GM21360 (cell line): ENCODE measurements around the gene LCN12.

Source experiments
- ATAC-seq: cut with Tn5 transposase; IDR thresholded peaks from one replicate; pipeline ENCODE4 v1.9.1; 2021; ENCODE audit warnings: mild to moderate bottlenecking, moderate library complexity; ENCODE audit not compliant: unreplicated experiment

The LCN12 gene, protein sequence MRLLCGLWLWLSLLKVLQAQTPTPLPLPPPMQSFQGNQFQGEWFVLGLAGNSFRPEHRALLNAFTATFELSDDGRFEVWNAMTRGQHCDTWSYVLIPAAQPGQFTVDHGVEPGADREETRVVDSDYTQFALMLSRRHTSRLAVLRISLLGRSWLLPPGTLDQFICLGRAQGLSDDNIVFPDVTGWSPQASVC

GRCh38 chr9:136951541-136952320 lies at the start of gene LCN12:
LCN12 (plus strand) TSS chr9:136952273; CDS start chr9:136952328, 55 bp downstream.
- no peak for ATAC-seq

DNA sequence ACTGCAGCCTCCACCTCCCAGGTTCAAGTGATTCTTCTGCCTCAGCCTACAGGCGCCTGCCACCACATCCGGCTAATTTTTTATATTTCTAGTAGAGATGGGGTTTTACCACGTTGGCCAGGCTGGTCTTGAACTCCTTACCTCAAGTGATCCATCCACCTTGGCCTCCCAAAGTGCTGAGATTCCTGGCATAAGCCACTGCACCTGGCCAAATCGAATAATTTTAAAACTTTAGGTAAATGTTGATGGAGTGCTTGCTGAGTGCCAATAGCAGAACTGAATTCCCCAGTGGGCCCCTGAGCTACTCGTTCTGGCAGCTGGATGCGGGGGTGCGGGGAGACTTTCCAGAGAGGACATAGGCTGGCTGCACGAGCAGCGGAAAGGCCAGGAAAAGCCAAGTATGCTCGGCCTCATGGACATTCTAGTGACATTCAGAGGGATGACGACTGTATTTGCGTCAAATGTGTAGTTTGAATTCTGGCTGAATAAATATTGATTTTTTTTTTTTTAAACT lies 49.0 kb upstream of the LCN12 start:
- ATAC-seq: no peak

GRCh38 chr9:136906266-136906665 lies 45.8 kb upstream of the LCN12 start:
- no peak for ATAC-seq

GRCh38 chr9:136907011-136907914 lies 44.8 kb upstream of the LCN12 start:
- ATAC-seq: no peak

DNA sequence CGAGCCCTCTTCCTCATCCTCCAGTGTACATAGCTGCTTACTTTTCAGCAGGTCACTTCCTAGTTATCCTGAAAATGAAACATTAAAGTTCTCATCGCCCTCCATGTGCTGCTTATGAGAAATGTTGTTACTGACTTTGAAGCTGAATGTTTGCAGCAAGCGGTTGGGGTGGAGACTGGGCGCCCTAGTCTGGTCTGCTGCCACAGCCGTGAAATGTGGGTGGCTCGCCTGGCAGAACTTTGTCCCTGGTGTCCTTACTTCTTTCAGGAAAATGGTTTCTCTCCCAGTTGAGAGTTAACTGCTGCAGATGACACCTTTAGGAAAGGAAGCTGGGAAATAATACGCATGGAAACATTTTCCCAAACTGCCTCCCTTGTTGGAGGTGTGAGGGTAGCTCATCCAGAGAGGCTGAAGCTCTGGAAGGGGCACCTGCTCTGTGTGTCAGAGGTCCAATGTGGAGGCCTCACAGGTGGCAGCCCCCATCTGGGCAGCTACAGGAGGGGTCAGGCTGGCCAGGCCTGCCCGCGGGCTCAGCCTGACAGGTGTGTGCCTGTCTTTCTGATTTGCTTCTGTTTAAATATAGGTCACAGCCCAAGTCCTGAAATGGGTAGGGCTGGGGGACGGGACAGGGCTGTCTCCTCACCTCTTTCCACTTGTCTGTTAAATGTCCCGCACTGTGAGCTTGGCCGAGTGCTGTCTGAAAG lies 41.7 kb upstream of the LCN12 start:
- ATAC-seq: no peak

GRCh38 chr9:136910901-136911245 lies 41.2 kb upstream of the LCN12 start:
- no peak for ATAC-seq

GRCh38 chr9:136913701-136914438 lies 38.2 kb upstream of the LCN12 start:
- no peak for ATAC-seq

DNA sequence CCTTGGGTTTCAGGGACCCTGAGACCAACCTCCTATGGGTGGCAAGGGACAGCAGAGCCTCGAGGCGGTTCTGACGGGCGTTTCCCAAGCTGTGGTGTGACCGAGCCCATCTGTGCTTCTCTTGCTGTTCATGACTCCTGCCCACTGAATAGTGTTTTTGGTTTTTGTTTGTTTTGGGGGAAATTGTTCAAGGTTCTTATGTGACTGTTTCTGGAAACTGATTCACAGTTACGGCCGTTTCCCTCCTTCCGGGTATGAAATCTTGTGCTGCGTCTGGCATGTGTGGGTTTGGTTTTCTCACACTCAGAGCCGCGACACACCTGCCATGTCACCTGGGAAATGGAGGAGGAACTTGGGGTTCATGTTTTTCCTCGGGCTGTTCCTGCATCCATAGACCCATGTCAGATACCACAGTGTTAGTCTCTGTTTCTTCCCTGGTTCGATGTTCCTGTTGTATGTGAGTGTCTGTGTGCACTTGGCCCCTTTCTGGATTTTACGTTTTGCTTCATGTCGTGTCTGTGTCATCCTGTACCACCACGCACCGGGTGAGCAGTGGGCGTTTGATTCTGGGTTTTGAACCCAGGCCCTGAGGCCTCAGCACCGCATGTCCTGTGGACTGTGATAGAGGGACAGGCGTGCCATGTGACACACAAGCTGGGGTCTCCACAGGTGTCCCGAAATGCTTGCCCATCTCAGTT lies 36.3 kb upstream of the LCN12 start:
- ATAC-seq: no peak

DNA sequence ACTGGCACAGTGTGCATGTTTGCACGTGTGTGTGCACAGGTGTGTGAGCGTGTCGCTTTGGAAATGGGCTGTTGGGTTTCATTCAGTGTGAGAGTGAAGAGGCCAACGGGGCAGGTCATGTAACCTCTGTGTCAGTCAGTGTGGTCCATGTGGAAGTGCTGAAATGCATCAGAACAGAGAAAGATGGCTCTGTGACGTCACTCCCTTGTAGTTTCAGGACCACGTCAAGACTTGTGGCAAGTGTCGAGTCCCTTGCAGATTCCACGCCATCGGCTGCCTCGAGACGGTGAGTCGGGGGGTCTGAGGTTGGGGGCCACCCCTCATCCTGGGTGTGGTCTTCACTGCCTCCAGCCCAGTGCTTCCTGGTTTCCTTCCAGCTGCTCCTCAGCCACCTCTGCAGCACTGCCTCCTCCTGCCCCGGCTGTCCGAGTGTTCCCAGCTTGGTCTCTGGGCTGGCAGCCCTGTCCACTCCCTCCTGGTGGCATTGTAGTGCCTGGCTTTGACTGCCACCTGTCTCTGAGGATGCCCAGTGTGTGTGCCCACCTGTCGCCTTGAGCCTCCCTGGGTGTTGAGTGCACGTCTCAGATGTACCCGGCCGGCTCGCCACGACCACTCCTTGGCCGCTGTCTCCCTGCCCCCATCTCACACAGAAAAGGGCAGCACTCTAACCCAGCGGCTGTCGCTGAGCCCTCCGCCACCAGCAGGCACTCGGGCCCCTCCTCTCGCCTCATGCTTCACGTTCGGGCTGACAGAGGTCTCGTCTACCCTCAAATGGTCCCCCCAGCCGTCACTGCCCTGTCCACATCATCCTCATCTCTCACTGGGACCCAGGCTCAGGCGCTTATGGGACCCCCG lies 35.5 kb upstream of the LCN12 start:
- no peak for ATAC-seq

GRCh38 chr9:136917902-136918301 lies 34.2 kb upstream of the LCN12 start:
- no peak for ATAC-seq

DNA sequence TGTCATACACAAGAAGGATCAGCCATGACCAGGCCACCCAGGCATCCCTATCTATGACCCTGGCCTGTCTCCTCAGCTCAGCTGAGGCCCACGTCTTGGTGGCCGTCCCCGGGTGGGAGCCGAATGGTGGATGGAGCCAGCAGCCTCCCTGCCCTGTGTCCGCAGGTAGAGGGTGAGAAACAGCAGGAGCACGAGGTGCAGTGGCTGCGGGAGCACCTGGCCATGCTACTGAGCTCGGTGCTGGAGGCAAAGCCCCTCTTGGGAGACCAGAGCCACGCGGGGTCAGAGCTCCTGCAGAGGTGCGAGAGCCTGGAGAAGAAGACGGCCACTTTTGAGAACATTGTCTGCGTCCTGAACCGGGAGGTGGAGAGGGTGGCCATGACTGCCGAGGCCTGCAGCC lies 32.0 kb upstream of the LCN12 start:
- no peak for ATAC-seq

DNA sequence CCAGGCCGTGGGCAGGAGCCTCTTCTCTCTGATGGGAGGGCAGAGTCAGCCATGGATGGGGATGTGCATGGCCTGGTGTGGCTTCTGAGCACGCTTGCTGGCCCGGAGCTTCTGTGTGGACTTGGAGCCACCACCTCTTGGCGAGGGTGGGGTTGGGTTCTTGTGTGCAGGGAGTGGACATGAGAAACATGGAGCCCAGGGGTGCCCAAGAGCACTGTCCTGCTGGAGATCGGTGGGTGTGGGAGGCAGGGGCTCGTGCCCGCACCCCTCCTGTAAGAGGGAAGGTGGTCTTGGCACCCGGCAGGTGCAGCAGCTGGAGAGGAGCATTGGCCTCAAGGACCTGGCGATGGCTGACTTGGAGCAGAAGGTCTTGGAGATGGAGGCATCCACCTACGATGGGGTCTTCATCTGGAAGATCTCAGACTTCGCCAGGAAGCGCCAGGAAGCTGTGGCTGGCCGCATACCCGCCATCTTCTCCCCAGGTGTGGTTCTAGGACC lies 31.3 kb upstream of the LCN12 start:
- ATAC-seq: no peak

- no peak for ATAC-seq
Observed at GRCh38 chr9:136921307-136921706, 30.8 kb upstream of the LCN12 start.

GRCh38 chr9:136921718-136922117 lies 30.4 kb upstream of the LCN12 start:
- ATAC-seq: no peak

- ATAC-seq: no peak
Observed at GRCh38 chr9:136922540-136922939, 29.5 kb upstream of the LCN12 start.

- no peak for ATAC-seq
Observed at GRCh38 chr9:136923881-136924280, 28.2 kb upstream of the LCN12 start.

- ATAC-seq: no peak
Observed at GRCh38 chr9:136925414-136926153, 26.5 kb upstream of the LCN12 start.
